ENCODE measurements around the gene PYGO2. TPM values are rescaled to one million over a fixed set of nuclear protein-coding genes. Genes with fewer than 3 reads are reported as not detected.

PYGO2 gene
- total RNA-seq = 16.6 TPM

GRCh38 chr1:154961207-154962155 lies at the start of gene PYGO2:
PYGO2 (minus strand) TSS chr1:154961782; CDS start chr1:154961576, 206 bp downstream.

GRCh38 chr1:155002464-155003226 lies 41.1 kb upstream of the PYGO2 start, which contains the start of gene ZBTB7B:
ZBTB7B (plus strand) TSS chr1:155002802; CDS start chr1:155014661, 11,859 bp downstream.

GRCh38 chr1:154993572-154994268 lies 32.1 kb upstream of the PYGO2 start, which contains the start of gene LENEP:
LENEP (plus strand) TSS chr1:154993586; CDS start chr1:154993608, 22 bp downstream.

GRCh38 chr1:154982897-154983648 lies 21.5 kb upstream of the PYGO2 start, which contains the start of gene FLAD1:
FLAD1 (plus strand) TSS chr1:154983344; CDS start chr1:154983695, 351 bp downstream.

GRCh38 chr1:154974102-154974807 lies 12.7 kb upstream of the PYGO2 start, which contains the start of gene CKS1B:
CKS1B (plus strand) TSS chr1:154974681; CDS start chr1:154974746, 65 bp downstream.

GRCh38 chr1:154970631-154971340 lies 9.2 kb upstream of the PYGO2 start, which contains the start of gene SHC1:
SHC1 (minus strand) TSS chr1:154970747; CDS start chr1:154970526, 221 bp downstream.

GRCh38 chr1:154955718-154956543 lies 5.7 kb downstream of the PYGO2 start, which contains the start of gene PBXIP1:
PBXIP1 (minus strand) TSS chr1:154956099; CDS start chr1:154953721, 2,378 bp downstream.

GRCh38 chr1:154936555-154937084 lies 25.0 kb downstream of the PYGO2 start, which contains the start of gene PMVK:
PMVK (minus strand) TSS chr1:154936719; CDS start chr1:154936685, 34 bp downstream.

Small RNA genes lying within 50 kb of the gene (small RNA-seq; reads per million reads assigned to genes)
- gene MIR4258 = not detected
- gene RF00017 = not detected

Other genes with a start within 250 kb of the PYGO2 start
- 10.1 TPM for gene KCNN3, start 91.5 kb downstream of the PYGO2 start, total RNA-seq
- 15.7 TPM for gene PMVK, start 25.1 kb downstream of the PYGO2 start, total RNA-seq
- 48.4 TPM for gene PBXIP1, start 5.7 kb downstream of the PYGO2 start, total RNA-seq
- gene SHC1, start 9.0 kb upstream of the PYGO2 start, total RNA-seq = 17.1 TPM
- gene CKS1B, start 12.9 kb upstream of the PYGO2 start, total RNA-seq = 25.6 TPM
- gene FLAD1, start 21.6 kb upstream of the PYGO2 start, total RNA-seq = 18.9 TPM
- gene LENEP, start 31.8 kb upstream of the PYGO2 start, total RNA-seq = 0.69 TPM
- 3.5 TPM for gene ZBTB7B, start 41.0 kb upstream of the PYGO2 start, total RNA-seq
- 0.46 TPM for gene DCST2, start 72.0 kb upstream of the PYGO2 start, total RNA-seq
- not detected for gene DCST1, start 72.0 kb upstream of the PYGO2 start, total RNA-seq
- gene ADAM15, start 89.5 kb upstream of the PYGO2 start, total RNA-seq = 20.5 TPM
- 1.2 TPM for gene EFNA4, start 102.0 kb upstream of the PYGO2 start, total RNA-seq
- gene EFNA3, start 117.1 kb upstream of the PYGO2 start, total RNA-seq = 13.8 TPM
- 5.3 TPM for gene EFNA1, start 166.1 kb upstream of the PYGO2 start, total RNA-seq
- 7.8 TPM for gene SLC50A1, start 174.1 kb upstream of the PYGO2 start, total RNA-seq
- gene DPM3, start 178.7 kb upstream of the PYGO2 start, total RNA-seq = 13.8 TPM
- gene KRTCAP2, start 211.5 kb upstream of the PYGO2 start, total RNA-seq = 60.2 TPM
- 21.2 TPM for gene TRIM46, start 212.1 kb upstream of the PYGO2 start, total RNA-seq
- gene THBS3, start 246.1 kb upstream of the PYGO2 start, total RNA-seq = 11.5 TPM
- gene MTX1, start 246.9 kb upstream of the PYGO2 start, total RNA-seq = 15.5 TPM